Testis (tissue), 2 donors: ENCODE results near the gene TCF7L1.

Experiments
- POLR2A ChIP-seq: fragments of 450-650 bp; IDR thresholded peaks from one replicate; pipeline ENCODE4 v1.6.1; 2017; ENCODE audit warnings: antibody characterized with exemption, mild to moderate bottlenecking, moderate library complexity
- TF ChIP-seq, protein P1 (sequence below), 3 experiments: fragments of 450-650 bp in 2 of 3; fragments of 200-600 bp in 1 of 3; sonication (generic) in 1 of 3; IDR thresholded peaks; one replicate each; pipeline ENCODE4 v1.5.1; 2016 to 2019; ENCODE audit warnings: antibody characterized with exemption in 3 of 3, mild to moderate bottlenecking in 2 of 3, moderate library complexity in 1 of 3

DNA sequence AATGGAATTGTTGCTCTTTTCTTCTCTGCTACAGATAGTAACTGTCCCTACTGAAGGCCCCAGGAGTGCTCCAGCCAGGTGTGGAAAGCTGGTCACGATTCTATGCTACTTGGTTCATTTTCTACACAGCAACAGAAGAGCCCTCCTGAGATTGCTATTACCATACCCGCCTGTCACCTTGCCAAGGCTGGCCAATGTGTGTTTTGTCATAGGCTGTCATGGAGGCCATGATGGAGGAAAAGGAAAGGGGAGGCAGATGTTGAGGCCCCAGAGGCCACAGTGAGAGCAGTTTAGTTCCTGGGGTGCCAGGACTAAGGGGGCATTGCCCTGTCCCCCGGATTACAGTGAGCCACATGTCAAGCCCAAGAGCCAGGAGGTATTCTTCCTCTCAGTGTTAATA, 222.3 kb downstream of the TCF7L1 start:
- TF ChIP-seq, protein P1, sequence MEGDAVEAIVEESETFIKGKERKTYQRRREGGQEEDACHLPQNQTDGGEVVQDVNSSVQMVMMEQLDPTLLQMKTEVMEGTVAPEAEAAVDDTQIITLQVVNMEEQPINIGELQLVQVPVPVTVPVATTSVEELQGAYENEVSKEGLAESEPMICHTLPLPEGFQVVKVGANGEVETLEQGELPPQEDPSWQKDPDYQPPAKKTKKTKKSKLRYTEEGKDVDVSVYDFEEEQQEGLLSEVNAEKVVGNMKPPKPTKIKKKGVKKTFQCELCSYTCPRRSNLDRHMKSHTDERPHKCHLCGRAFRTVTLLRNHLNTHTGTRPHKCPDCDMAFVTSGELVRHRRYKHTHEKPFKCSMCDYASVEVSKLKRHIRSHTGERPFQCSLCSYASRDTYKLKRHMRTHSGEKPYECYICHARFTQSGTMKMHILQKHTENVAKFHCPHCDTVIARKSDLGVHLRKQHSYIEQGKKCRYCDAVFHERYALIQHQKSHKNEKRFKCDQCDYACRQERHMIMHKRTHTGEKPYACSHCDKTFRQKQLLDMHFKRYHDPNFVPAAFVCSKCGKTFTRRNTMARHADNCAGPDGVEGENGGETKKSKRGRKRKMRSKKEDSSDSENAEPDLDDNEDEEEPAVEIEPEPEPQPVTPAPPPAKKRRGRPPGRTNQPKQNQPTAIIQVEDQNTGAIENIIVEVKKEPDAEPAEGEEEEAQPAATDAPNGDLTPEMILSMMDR (IDR thresholded peaks at IDR 0.05): no peak
- no peak for TF ChIP-seq POLR2A
